Prostate gland (tissue), 2 donors: ENCODE data around the gene FOXJ3.

Source experiments
- POLR2A ChIP-seq: fragments of 450-650 bp; IDR thresholded peaks from one replicate; pipeline ENCODE4 v1.6.1; 2016; ENCODE audit warnings: antibody characterized with exemption, mild to moderate bottlenecking
- TF ChIP-seq, protein P1 (sequence below), 4 experiments: fragments of 200-600 bp in 2 of 4; fragments of 450-650 bp in 2 of 4; sonication (generic) in 2 of 4; IDR thresholded peaks; 1 replicate in 3 of 4; 2 replicates in 1 of 4; pipeline ENCODE4 v1.5.1; 2016 to 2019; ENCODE audit warnings: antibody characterized with exemption in 4 of 4, mild to moderate bottlenecking in 2 of 4, moderate library complexity in 2 of 4

DNA sequence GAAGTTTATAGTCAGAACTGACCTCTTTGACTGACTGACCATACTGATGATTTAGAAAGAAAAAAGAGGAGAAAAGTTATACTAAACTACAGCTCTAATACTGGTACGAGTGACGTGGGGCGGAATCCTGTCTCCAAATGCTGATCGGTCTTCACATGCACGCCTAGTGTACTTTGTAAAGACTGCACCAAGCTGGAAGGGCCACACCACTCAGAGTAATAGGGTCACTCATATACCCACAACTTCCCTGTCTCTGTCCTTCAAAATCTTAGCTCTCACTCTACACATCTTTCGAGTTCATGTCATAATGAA, 151.1 kb downstream of the FOXJ3 start:
- TF ChIP-seq POLR2A: no peak
- TF ChIP-seq, protein P1, sequence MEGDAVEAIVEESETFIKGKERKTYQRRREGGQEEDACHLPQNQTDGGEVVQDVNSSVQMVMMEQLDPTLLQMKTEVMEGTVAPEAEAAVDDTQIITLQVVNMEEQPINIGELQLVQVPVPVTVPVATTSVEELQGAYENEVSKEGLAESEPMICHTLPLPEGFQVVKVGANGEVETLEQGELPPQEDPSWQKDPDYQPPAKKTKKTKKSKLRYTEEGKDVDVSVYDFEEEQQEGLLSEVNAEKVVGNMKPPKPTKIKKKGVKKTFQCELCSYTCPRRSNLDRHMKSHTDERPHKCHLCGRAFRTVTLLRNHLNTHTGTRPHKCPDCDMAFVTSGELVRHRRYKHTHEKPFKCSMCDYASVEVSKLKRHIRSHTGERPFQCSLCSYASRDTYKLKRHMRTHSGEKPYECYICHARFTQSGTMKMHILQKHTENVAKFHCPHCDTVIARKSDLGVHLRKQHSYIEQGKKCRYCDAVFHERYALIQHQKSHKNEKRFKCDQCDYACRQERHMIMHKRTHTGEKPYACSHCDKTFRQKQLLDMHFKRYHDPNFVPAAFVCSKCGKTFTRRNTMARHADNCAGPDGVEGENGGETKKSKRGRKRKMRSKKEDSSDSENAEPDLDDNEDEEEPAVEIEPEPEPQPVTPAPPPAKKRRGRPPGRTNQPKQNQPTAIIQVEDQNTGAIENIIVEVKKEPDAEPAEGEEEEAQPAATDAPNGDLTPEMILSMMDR (IDR thresholded peaks at IDR 0.05): no peak
